Left renal pelvis (tissue), 4 donors: Measurements from ENCODE around the gene HBB. TPM values are rescaled to one million over a fixed set of nuclear protein-coding genes. Genes with fewer than 3 reads are reported as not detected.
A peak's percentile ranks its signal among the peaks of the same experiment; 100 is the strongest.

Experiments
- DNase-seq, 4 donors: peaks; one replicate each; pipeline ENCODE4 v3.0.0-alpha.2; 2013; ENCODE audit warnings: low read depth in 4 of 4, low spot score in 3 of 4
- polyA plus RNA-seq, 4 donors: library from polyadenylated mRNA; unstranded; fragments of 120-200 nt; gene quantifications; one replicate each; pipeline ENCODE4 v1.2.1, GENCODE V29; 2013; ENCODE audit not compliant: insufficient read length in 4 of 4

HBB gene
- polyA plus RNA-seq, 4 donors, result 99.7 to 2,476 (median 158) TPM

DNA sequence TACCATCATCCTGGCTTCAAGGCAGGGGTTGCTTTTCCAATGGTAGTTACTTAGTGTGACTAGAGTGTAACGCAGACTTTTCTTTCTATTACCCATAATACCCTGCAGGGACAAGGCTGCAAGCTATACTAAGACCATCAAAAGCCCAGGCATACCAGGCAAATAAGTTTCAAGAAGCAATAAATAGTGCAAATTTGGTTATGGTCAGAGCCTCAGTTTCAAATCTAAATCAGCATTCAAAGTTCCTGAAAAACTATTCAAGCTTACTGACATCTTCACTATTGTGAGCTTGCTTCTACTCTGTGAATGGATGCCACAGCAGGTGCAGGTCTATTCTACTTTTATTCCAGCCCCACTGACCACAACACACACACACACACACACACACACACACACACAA is 2.5 kb upstream of the HBB start:
- DNase-seq, result no peak

DNA sequence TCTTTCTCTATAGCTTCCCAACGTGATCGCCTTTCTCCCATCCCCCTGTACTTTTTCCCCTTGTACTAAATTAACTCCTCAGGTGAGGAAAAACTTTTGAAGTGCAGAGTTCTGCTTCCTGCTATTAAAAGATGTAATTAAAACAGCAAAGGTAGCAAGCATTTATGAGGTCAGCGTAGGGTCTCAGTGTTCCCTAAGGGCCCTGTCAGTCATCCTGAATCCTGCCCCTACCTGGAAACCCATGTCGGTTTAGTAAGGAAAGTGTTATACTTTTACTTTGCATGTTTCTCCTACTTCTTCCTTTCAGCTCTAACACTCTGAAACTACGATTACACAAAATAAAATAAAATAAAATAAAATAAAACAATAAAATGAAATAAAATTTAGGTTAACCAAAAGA is 1.3 kb upstream of the HBB start:
- DNase-seq, result no peak

DNA sequence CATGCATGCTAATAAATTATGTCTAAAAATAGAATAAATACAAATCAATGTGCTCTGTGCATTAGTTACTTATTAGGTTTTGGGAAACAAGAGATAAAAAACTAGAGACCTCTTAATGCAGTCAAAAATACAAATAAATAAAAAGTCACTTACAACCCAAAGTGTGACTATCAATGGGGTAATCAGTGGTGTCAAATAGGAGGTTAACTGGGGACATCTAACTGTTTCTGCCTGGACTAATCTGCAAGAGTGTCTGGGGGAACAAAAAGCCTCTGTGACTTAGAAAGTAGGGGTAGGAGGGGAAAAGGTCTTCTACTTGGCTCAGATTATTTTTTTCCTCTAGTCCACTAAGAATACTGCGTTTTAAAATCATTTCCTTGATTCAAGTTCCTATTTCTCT is 810 bp upstream of the HBB start:
- DNase-seq, result no peak

DNA sequence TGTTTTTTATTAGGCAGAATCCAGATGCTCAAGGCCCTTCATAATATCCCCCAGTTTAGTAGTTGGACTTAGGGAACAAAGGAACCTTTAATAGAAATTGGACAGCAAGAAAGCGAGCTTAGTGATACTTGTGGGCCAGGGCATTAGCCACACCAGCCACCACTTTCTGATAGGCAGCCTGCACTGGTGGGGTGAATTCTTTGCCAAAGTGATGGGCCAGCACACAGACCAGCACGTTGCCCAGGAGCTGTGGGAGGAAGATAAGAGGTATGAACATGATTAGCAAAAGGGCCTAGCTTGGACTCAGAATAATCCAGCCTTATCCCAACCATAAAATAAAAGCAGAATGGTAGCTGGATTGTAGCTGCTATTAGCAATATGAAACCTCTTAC is 1.4 kb downstream of the HBB start:
- no peak for DNase-seq

DNA sequence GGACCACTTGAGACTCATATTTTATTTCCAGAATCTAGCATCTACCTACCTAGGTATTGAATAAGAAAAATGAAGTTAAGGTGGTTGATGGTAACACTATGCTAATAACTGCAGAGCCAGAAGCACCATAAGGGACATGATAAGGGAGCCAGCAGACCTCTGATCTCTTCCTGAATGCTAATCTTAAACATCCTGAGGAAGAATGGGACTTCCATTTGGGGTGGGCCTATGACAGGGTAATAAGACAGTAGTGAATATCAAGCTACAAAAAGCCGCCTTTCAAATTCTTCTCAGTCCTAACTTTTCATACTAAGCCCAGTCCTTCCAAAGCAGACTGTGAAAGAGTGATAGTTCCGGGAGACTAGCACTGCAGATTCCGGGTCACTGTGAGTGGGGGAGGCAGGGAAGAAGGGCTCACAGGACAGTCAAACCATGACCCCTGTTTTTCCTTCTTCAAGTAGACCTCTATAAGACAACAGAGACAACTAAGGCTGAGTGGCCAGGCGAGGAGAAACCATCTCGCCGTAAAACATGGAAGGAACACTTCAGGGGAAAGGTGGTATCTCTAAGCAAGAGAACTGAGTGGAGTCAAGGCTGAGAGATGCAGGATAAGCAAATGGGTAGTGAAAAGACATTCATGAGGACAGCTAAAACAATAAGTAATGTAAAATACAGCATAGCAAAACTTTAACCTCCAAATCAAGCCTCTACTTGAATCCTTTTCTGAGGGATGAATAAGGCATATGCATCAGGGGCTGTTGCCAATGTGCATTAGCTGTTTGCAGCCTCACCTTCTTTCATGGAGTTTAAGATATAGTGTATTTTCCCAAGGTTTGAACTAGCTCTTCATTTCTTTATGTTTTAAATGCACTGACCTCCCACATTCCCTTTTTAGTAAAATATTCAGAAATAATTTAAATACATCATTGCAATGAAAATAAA is 2.1 kb downstream of the HBB start:
- no peak for DNase-seq

DNA sequence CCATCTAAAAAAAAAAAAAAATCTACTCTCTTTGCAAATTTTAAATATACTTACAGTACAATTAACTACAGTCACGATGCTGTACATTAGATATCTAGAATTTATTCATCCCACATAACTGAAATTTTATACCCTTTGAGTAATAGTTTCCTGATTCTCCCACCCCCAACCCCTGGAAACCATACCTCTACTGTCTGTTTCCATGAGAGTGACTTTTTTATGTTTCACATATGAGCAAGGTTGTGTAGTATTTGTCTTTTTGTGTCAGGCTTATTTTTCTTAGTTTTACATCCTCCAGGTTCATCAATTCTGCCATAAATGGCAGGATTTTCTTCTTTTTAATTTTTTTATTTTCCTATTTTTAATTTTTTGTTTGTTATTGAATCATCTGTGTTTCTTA is 3.2 kb downstream of the HBB start:
- no peak for DNase-seq

DNA sequence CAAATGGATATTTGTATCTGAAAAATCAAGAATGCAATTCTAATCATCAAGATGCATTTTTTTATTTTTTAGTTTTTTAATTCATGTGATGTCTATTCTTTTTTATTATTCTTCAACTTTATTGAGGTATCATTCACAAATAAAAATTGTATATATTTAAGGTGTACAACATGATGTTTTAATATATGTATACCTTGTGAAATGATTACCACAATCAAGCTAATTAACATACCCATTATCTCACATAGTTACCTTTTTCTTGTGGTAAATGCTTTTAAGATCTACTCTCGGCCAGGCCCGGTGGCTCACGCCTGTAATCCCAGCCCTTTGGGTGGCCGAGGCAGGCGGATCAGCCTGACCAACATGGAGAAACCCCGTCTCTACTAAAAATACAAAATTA is 3.7 kb downstream of the HBB start:
- no peak for DNase-seq

DNA sequence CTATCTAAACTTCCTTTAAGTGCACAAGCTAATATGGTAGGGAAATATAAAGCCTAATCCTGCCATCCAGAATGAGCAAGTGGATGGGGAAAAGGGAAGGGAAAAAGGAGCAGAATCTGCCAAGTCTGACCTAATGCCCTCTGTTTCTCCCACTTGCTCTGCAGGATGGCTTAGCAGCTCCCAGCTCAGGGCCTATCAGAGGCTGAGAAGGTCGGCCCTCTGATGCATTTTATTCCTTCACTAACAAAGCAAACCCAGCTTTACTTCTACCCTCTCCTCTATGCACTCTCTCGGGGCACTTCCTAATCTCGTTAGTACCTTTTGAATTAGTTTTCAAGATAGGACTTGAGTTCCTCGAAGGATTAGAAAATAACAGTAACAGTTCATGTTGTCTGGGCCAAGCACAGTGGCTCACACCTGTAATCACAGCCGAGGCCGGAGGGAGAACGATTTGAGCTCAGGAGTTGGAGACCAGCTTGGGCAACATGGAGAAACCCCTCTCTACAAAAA is 16.4 kb downstream of the HBB start:
- no peak for DNase-seq

DNA sequence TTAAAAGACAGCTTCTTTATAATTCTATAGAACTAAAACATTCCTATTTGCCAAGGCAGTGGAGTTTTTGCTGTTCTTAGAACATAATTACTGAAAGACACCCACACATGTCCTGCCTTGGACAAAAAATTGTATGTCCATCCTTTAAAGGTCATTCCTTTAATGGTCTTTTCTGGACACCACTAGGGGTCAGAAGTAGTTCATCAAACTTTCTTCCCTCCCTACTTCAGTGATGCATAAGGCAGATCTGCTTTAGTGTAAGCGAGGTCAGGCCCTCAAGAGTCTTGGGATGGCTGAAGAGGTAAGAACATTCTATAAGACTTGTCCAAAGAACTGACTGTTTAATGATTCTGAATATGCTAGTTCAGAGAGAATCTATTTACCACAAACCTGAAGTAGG is 22.1 kb downstream of the HBB start:
- peak in 2 of 4 donors; percentile 1 to 15 for DNase-seq

DNA sequence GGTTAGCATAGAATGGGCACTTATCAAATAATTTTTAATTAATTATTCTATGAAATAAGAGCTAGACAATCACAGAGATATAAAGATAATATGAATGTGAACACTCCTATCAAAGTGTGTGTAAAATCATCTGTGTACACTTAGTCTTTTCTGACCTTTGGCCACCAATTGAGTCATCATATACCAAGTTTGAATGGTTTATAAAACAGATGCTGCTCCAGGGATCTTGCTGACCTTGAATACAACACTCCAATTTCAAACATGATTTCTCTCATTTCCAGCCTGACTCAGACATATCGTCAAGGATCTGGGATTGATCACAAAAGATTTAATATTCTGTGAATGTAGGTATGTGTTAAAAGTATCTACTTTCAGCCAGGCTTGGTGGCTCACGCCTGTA is 23.5 kb downstream of the HBB start:
- DNase-seq, result no peak

DNA sequence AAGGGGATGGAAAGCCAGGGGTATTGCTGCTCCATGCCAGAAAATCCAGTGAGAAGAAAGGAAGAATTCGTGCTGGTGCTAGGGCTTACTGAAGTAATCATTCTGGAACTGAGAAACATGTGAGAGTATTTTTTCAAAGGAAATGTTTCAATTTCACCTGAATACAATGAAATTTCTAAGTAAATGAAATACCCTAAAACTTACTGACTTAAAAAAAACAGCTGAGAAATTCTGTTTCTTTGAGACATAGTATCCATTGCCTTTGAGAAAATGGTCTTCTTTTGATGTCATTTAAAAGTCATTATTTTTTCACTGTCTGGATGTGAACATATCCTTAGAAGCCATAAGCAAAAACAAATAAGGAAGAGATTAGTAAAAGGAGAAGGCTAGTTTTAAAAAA is 26.3 kb downstream of the HBB start, which contains the start of gene OR51V1:
Gene OR51V1, minus strand, starts transcription at position 101 of the 400 bp plus-strand sequence. Its CDS starts 0 bp downstream, at position 101.
- no peak for DNase-seq

DNA sequence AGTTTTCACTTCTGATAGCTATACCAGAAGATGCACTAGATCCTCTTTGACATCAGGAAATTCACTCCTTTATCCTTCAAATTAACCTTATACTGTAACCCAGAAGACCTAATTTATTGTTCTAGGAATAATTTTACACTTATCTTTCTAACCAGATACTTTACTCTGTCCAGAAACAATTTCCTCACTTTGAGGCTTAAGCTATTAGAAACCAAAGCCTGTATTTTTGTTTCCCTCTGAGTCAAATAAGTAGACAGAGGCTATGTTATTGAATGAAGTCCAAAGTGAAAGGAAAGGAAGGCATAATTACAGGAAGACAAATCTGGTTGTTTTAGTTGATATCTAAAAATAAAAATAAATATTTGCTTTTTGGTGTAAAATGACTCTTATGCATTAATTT is 28.6 kb downstream of the HBB start:
- DNase-seq, result no peak

DNA sequence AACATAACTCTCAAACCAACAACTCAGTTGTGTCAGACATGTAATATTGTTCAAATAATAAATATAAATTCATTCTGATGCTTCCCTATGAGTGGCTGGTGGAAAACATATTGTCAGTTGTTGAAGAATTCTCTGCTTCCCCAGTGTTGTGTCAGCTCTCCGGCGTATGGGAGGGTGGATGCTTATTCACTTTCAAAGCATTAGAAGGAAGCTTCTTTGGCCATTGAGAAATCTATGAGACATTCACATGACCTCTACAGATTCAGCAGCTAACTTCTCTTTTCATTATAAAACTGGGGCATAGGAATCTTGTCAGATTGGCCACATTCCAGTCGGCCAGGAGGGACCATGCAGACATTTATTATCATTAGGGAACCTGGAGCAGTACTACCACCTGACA is 29.3 kb downstream of the HBB start:
- no peak for DNase-seq

DNA sequence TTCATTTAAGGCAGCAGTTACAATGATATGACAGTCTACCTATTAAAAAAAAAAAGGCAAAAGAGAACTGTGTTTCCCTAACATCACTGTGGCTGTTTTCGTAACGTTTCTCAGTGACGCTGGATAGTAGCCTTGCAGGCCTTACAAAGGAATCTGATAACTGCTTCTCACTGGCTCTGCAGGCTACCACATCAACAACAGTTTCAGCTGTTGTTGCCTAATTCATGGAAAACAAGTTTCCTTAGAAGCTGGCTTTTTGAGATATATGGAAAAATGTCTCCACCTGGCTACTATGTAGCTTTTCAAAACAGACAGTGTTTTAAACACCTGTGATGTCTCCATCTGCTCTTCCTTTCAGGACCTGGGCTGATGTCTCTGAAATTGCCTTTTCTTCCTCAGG is 30.1 kb downstream of the HBB start:
- DNase-seq, result no peak

DNA sequence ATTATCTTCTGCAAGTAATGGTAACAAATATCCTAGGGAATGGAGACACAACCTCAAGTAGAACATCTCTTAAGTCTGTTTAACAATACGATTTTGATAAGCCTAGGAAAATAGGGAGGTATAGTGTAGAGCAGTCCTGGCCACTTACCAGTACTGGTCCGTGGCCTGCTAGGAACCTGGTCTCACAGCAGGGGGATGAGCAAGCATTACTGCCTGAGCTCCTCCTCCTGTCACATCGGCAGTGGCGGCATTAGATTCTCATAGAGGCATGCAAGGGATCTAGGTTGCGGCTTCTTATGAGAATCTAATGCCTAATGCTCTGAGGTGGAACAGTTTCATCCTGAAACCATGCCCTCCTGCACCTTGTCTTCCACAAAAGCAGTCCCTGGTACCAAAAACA is 30.8 kb downstream of the HBB start:
- DNase-seq, result no peak

DNA sequence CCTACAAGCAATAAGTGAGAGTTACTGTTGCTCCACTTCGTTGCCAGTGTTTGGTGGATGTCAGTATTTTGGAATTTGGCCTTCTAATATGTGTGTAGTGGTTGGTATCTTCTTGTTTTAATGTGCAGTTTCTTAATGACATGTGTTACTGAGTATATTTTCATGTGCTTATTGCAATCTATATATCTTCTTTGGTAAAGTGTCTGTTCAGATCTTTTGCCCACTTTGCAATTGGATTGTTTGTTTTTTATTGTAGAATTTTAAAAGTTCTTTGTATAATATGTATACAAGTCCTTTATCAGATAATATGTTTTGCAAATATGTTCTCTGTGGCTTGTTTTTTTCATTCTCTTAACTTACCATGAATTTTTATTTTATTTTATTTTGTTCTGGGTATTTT is 34.1 kb downstream of the HBB start:
- DNase-seq, result no peak

DNA sequence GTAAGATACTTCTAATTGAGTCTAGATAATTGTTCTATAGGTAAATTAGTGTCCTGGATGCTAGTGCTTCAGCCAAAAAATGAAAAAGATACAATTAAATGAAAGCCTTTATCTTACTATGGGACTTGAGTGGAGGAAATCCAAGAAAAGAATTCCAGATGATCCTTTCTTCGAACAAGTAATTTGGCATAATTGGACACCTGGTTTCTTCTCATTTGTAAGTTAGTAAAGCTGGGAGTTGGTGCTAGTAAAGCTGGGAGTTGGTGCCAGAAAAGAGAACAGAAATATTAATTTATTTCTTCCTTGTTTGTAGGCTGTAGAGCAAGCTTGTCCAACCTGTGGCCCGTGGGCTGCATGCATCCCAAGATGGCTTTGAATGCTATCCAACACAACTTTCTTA is 38.7 kb downstream of the HBB start:
- DNase-seq, result no peak

DNA sequence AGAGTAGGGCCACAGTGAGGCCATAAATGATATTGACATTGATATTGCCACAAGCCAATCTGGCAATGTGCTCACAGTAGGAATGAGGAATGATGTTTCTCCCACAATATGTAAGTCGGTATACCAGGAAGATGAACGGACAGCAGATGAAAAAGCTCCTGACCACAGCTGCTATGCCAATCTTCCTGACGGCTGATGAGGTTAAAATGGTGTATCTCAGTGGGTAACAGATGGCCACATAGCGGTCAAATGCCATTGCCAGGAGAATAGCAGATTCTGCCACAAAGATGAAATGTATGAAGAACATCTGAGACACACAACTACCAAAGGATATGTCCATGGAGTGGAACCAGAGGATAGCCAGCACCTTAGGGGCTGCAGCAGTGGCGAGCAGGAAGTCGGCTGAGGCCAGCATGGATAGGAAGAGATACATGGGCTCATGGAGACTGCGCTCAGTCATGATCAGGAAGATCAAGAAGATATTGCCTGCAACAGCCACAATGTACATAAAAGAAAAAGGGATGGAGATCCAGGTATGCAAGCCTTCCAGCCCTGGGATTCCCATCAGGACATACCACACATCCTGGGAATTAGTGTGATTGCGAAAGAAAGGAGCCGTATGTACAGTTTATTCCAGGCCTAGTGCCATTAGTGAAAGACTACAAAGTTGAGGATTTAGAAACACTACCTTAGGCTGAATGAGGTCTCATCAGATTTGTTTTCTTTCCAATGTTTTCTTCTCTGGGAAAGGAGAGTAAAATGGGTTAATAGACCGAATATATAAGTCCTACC is 48.6 kb downstream of the HBB start:
- DNase-seq, result no peak
